Measurements from ENCODE around the gene GSC2.

GRCh38 chr22:19110646-19111045 is 39.4 kb downstream of the GSC2 start:
- TF ChIP-seq EP300 (IDR thresholded peaks at IDR 0.05) (no peak), CTCF (IDR thresholded peaks at IDR 0.05) (no peak), POLR2A (IDR thresholded peaks at IDR 0.05) (no peak)

Measured in ovary (tissue), 3 donors.